ENCODE data around the gene PTPRN2. TPM values are rescaled to one million over a fixed set of nuclear protein-coding genes. Genes with fewer than 3 reads are reported as not detected.

PTPRN2 gene
- total and polyA plus RNA-seq, 2 of the 13 experiments (the other 11 are each of a cell fraction or from before 2014, with no cell fraction given), result 2.5 to 24.2 TPM

DNA sequence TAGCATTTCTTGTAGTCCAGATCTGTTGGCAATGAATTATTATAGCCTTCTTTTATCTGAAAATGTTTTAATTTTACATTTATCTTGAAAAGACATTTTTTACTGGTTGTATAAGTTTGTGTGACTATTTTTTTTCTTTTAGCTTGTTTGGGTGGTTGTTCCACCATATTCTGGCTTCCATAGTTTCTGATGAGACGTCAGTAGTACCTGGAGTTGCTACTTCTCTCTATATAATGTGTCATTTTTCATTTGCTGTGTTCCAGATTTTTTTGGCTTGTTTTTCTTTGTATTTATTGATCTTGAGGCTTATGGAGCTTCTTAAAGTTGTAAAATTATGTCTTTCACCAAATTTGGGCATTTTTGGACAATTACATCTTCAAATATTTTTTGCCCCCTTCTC, 1082.0 kb downstream of the PTPRN2 start:
- H3K4me1 ChIP-seq (ENCODE audit: insufficient read depth, low read length), result no peaks in the 10 kb centered on the region
- intact Hi-C loops (cut with micrococcal nuclease; ENCODE audit: unreplicated experiment) (no loop called here), in situ Hi-C loops (cut with HindIII; ENCODE audit: extremely low pct_ligation_motif_present, low pct_unique_long_range_greater_than_20kb) (no loop called here)
- no peak overlapping the region for H2AFZ ChIP-seq (ENCODE audit: low read length)
- CTCF ChIA-PET (ENCODE audit: low intra/inter-chr PET ratio, low total read pairs), result no interaction called here
- H3K27ac ChIP-seq (ENCODE audit: extremely low read length, insufficient read depth, low read length), result no peak overlapping the region
- POLR2A ChIA-PET, result no interaction called here
- H3K4me3 ChIP-seq (replicated peaks in 1 of 3; ENCODE audit: insufficient read depth in 1 of 3, low read depth in 2 of 3, low read length in 3 of 3), result no peak overlapping the region
- TF ChIP-seq, protein P1, sequence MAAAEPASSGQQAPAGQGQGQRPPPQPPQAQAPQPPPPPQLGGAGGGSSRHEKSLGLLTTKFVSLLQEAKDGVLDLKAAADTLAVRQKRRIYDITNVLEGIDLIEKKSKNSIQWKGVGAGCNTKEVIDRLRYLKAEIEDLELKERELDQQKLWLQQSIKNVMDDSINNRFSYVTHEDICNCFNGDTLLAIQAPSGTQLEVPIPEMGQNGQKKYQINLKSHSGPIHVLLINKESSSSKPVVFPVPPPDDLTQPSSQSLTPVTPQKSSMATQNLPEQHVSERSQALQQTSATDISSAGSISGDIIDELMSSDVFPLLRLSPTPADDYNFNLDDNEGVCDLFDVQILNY (CRISPR knock-in tag; conservative IDR thresholded peaks at IDR 0.05), result no peak
- peak; percentile 95 for TF ChIP-seq ZNF317 (CRISPR knock-in tag; IDR thresholded peaks at IDR 0.05)
- no TSS peak for BruUV-seq (replicated peaks)
- 6% methylated on average over 1 of the region's 1 CpG for WGBS (ENCODE audit: low lambda C conversion rate)
- H3K9ac ChIP-seq (ENCODE audit: insufficient read depth, low read depth, low read length), result no peak overlapping the region
- H3K79me2 ChIP-seq (ENCODE audit: insufficient read depth, low read length), result no peaks in the 10 kb centered on the region
- H3K4me2 ChIP-seq (ENCODE audit: low read depth, low read length), result no peak overlapping the region
- no peak for DNase-seq (ENCODE audit: low spot score)
- H3K9me3 ChIP-seq (ENCODE audit: low read length), result no peaks in the 10 kb centered on the region
- no peak for FAIRE-seq
- H4K20me1 ChIP-seq (ENCODE audit: insufficient read depth, low read length), result no peaks in the 10 kb centered on the region
- H3K36me3 ChIP-seq (replicated peaks in 1 of 2; ENCODE audit: control insufficient read depth in 1 of 2, insufficient read depth in 2 of 2, low read length in 2 of 2), result no peaks in the 10 kb centered on the region
- no peak for ATAC-seq
- peaks cover 3 to 18% of the 10 kb centered on the region in 2 experiments for H3K27me3 ChIP-seq (ENCODE audit: control insufficient read depth in 1 of 2, insufficient read depth in 2 of 2, low read length in 2 of 2)

DNA sequence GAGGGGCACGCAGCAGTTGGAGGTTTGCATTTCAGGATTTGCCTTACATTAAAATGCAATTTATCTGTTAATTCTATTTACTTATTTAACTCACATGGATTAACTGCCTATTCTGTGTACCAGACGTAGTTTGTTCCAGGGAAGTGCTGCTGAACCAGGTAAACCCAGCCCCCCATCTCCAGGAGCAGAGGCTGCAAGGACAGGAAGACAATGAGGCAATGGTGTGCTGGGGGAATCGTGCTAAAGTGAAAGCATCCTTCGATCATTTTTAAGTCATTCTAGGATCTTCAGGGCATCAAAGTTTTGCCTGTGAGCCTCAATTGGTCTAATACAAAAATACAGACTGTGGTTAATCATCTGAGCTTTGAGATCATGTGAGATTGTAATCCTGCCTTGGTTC, 1084.4 kb downstream of the PTPRN2 start:
- ChIA-PET POLR2A (no interaction called here), CTCF (ENCODE audit: low intra/inter-chr PET ratio, low total read pairs) (no interaction called here)
- Histone ChIP-seq H3K79me2 (ENCODE audit: insufficient read depth, low read length) (no peaks in the 10 kb centered on the region), H3K4me2 (ENCODE audit: low read depth, low read length) (no peak overlapping the region), H3K4me1 (ENCODE audit: insufficient read depth, low read length) (no peaks in the 10 kb centered on the region), H4K20me1 (ENCODE audit: insufficient read depth, low read length) (0 out of 2 replicates have a peak, but pooled peaks cover 3% of the 10 kb centered on the region), H3K27ac (ENCODE audit: extremely low read length, insufficient read depth, low read length) (no peak overlapping the region), H3K27me3 (ENCODE audit: control insufficient read depth in 1 of 2, insufficient read depth in 2 of 2, low read length in 2 of 2) (peaks cover 3 to 31% of the 10 kb centered on the region in 2 experiments), H3K9me3 (ENCODE audit: low read length) (no peaks in the 10 kb centered on the region), H3K36me3 (replicated peaks in 1 of 2; ENCODE audit: control insufficient read depth in 1 of 2, insufficient read depth in 2 of 2, low read length in 2 of 2) (no peaks in the 10 kb centered on the region), H3K4me3 (replicated peaks in 1 of 3; ENCODE audit: insufficient read depth in 1 of 3, low read depth in 2 of 3, low read length in 3 of 3) (no peak overlapping the region), H2AFZ (ENCODE audit: low read length) (no peak overlapping the region), H3K9ac (ENCODE audit: insufficient read depth, low read depth, low read length) (no peak overlapping the region)
- ATAC-seq (no peak), DNase-seq (ENCODE audit: low spot score) (no peak), FAIRE-seq (no peak)
- WGBS (ENCODE audit: low lambda C conversion rate), result 25% methylated on average over 4 of the region's 4 CpGs
- in situ Hi-C loops (cut with HindIII; ENCODE audit: extremely low pct_ligation_motif_present, low pct_unique_long_range_greater_than_20kb), result no loop called here
- BruUV-seq (replicated peaks), result no TSS peak
- intact Hi-C loops (cut with micrococcal nuclease; ENCODE audit: unreplicated experiment), result no loop called here
- TF ChIP-seq, protein P2, sequence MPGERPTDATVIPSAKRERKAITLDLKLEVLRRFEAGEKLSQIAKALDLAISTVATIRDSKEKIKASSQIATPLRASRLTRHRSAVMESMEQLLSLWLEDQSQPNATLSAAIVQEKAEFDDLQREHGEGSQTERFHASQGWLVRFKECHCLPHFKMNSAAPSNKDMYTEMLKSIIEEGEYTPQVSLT (CRISPR knock-in tag; IDR thresholded peaks at IDR 0.05; ENCODE audit: borderline replicate concordance, low read depth), result no peak
- no peak for TF ChIP-seq GLI4 (CRISPR knock-in tag; IDR thresholded peaks at IDR 0.05; ENCODE audit: borderline replicate concordance)
- TF ChIP-seq CCDC6 (CRISPR knock-in tag; IDR thresholded peaks at IDR 0.05), result no peak
- TF ChIP-seq ARNT (IDR thresholded peaks at IDR 0.05), result no peak
- TF ChIP-seq ZNF30 (CRISPR knock-in tag; IDR thresholded peaks at IDR 0.05), result no peak
- TF ChIP-seq ZZZ3 (CRISPR knock-in tag; IDR thresholded peaks at IDR 0.05; ENCODE audit: borderline replicate concordance), result no peak
- TF ChIP-seq, protein P3, sequence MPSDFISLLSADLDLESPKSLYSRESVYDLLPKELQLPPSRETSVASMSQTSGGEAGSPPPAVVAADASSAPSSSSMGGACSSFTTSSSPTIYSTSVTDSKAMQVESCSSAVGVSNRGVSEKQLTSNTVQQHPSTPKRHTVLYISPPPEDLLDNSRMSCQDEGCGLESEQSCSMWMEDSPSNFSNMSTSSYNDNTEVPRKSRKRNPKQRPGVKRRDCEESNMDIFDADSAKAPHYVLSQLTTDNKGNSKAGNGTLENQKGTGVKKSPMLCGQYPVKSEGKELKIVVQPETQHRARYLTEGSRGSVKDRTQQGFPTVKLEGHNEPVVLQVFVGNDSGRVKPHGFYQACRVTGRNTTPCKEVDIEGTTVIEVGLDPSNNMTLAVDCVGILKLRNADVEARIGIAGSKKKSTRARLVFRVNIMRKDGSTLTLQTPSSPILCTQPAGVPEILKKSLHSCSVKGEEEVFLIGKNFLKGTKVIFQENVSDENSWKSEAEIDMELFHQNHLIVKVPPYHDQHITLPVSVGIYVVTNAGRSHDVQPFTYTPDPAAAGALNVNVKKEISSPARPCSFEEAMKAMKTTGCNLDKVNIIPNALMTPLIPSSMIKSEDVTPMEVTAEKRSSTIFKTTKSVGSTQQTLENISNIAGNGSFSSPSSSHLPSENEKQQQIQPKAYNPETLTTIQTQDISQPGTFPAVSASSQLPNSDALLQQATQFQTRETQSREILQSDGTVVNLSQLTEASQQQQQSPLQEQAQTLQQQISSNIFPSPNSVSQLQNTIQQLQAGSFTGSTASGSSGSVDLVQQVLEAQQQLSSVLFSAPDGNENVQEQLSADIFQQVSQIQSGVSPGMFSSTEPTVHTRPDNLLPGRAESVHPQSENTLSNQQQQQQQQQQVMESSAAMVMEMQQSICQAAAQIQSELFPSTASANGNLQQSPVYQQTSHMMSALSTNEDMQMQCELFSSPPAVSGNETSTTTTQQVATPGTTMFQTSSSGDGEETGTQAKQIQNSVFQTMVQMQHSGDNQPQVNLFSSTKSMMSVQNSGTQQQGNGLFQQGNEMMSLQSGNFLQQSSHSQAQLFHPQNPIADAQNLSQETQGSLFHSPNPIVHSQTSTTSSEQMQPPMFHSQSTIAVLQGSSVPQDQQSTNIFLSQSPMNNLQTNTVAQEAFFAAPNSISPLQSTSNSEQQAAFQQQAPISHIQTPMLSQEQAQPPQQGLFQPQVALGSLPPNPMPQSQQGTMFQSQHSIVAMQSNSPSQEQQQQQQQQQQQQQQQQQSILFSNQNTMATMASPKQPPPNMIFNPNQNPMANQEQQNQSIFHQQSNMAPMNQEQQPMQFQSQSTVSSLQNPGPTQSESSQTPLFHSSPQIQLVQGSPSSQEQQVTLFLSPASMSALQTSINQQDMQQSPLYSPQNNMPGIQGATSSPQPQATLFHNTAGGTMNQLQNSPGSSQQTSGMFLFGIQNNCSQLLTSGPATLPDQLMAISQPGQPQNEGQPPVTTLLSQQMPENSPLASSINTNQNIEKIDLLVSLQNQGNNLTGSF (CRISPR knock-in tag; IDR thresholded peaks at IDR 0.05), result no peak
- TF ChIP-seq ZBTB1 (CRISPR knock-in tag; IDR thresholded peaks at IDR 0.05; ENCODE audit: borderline replicate concordance), result no peak
- no peak for TF ChIP-seq PAX8 (CRISPR knock-in tag; IDR thresholded peaks at IDR 0.05; ENCODE audit: borderline replicate concordance)
